RWPE2 (cell line): Measurements from ENCODE around the gene GREB1L.

ENCODE experiments used
- ATAC-seq: fragments of 200-7000 bp; cut with Tn5 transposase; 3 replicates; pipeline ENCODE4 v1.9.1; 2021; ENCODE audit warnings: low read depth
- DNase-seq: peaks from one replicate; pipeline ENCODE4 v3.0.0-alpha.2; 2020; ENCODE audit warnings: low spot score
- H3K27ac ChIP-seq: fragments of 450-650 bp; 2 replicates; pipeline ENCODE4 v1.5.1; 2017; ENCODE audit warnings: mild to moderate bottlenecking; ENCODE audit not compliant: poor library complexity, severe bottlenecking
- H3K27me3 ChIP-seq: fragments of 250-450 bp; sonication (Bioruptor Pico); 2 replicates; pipeline ENCODE4 v1.5.1; 2021; ENCODE audit warnings: mild to moderate bottlenecking, moderate library complexity; ENCODE audit not compliant: insufficient read depth, poor library complexity, severe bottlenecking
- H3K36me3 ChIP-seq: fragments of 250-450 bp; sonication (Bioruptor Pico); 2 replicates; pipeline ENCODE4 v1.5.1; 2020; ENCODE audit warnings: low read depth, mild to moderate bottlenecking, moderate library complexity
- H3K4me1 ChIP-seq: fragments of 250-450 bp; sonication (Bioruptor Pico); 2 replicates; pipeline ENCODE4 v1.5.1; 2021; ENCODE audit warnings: mild to moderate bottlenecking, moderate library complexity; ENCODE audit not compliant: insufficient read depth, poor library complexity, severe bottlenecking
- H3K4me3 ChIP-seq: fragments of 250-450 bp; sonication (Bioruptor Pico); 2 replicates; pipeline ENCODE4 v1.5.1; 2021; ENCODE audit warnings: mild to moderate bottlenecking, moderate library complexity; ENCODE audit not compliant: severe bottlenecking
- H3K9me3 ChIP-seq: fragments of 250-450 bp; sonication (Bioruptor Pico); 2 replicates; pipeline ENCODE4 v1.5.1; 2021; ENCODE audit warnings: mild to moderate bottlenecking, moderate library complexity; ENCODE audit not compliant: severe bottlenecking
- TF ChIP-seq, protein P1 (sequence below): fragments of 450-650 bp; IDR thresholded peaks from one replicate; pipeline ENCODE4 v1.5.1; 2017; ENCODE audit warnings: mild to moderate bottlenecking, moderate library complexity; ENCODE audit not compliant: poor library complexity, severe bottlenecking

Gene GREB1L

DNA sequence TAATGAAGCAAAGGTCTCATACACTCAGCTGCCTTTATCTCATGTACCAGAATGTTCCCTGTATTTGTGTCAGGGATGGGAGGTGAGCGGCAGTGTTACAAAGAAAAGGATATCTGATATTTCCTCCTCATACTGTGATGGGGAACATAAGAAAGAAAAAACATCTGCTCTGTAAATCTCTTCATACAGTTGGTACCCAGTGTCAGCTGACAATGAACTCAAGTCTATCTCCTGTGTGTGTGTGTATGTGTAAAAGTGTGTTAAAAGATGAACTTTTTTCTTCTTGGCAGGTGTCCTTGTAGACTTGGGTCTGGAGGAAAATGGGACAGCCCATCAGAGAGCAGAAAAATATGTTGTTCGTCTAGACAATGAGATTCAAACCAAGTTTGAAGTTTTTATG lies 230.7 kb downstream of the GREB1L start:
- DNase-seq (no peak), ATAC-seq (no peak)
- Histone ChIP-seq H3K4me1 (no peaks in the 10 kb centered on the region), H3K36me3 (no peaks in the 10 kb centered on the region), H3K9me3 (no peaks in the 10 kb centered on the region), H3K27ac (no peak overlapping the region), H3K27me3 (no peaks in the 10 kb centered on the region), H3K4me3 (no peak overlapping the region)
- TF ChIP-seq, protein P1, sequence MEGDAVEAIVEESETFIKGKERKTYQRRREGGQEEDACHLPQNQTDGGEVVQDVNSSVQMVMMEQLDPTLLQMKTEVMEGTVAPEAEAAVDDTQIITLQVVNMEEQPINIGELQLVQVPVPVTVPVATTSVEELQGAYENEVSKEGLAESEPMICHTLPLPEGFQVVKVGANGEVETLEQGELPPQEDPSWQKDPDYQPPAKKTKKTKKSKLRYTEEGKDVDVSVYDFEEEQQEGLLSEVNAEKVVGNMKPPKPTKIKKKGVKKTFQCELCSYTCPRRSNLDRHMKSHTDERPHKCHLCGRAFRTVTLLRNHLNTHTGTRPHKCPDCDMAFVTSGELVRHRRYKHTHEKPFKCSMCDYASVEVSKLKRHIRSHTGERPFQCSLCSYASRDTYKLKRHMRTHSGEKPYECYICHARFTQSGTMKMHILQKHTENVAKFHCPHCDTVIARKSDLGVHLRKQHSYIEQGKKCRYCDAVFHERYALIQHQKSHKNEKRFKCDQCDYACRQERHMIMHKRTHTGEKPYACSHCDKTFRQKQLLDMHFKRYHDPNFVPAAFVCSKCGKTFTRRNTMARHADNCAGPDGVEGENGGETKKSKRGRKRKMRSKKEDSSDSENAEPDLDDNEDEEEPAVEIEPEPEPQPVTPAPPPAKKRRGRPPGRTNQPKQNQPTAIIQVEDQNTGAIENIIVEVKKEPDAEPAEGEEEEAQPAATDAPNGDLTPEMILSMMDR: no peak

GRCh38 chr18:21474621-21475020 lies 232.6 kb downstream of the GREB1L start:
- TF ChIP-seq, protein P1: no peak
- Histone ChIP-seq H3K27me3 (no peaks in the 10 kb centered on the region), H3K4me3 (no peak overlapping the region), H3K27ac (no peak overlapping the region), H3K36me3 (no peaks in the 10 kb centered on the region), H3K4me1 (no peaks in the 10 kb centered on the region), H3K9me3 (no peaks in the 10 kb centered on the region)
- ATAC-seq (no peak), DNase-seq (no peak)

DNA sequence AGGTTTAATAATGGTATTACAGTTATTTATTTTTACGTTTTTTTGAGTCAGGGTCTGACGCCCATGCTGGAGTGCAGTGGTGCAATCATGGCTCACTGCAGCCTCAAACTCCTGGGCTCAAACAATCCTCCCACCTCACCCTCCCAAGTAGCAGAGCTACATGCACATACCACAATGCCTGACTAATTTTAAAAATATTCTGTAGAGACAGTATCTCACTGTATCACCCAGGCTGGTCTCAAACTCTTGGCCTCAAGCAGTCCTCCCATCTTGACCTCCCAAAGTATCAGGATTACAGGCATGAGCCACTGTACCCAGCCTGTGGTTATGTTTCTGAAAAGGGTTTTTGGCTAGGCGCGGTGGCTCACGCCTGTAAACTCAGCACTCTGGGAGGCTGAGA lies 237.7 kb downstream of the GREB1L start:
- H3K4me1 ChIP-seq: no peaks in the 10 kb centered on the region
- TF ChIP-seq, protein P1: no peak
- no peak overlapping the region for H3K4me3 ChIP-seq
- DNase-seq (no peak), ATAC-seq (no peak)
- H3K36me3 ChIP-seq: no peaks in the 10 kb centered on the region
- no peaks in the 10 kb centered on the region for H3K9me3 ChIP-seq
- no peaks in the 10 kb centered on the region for H3K27me3 ChIP-seq
- H3K27ac ChIP-seq: no peak overlapping the region

DNA sequence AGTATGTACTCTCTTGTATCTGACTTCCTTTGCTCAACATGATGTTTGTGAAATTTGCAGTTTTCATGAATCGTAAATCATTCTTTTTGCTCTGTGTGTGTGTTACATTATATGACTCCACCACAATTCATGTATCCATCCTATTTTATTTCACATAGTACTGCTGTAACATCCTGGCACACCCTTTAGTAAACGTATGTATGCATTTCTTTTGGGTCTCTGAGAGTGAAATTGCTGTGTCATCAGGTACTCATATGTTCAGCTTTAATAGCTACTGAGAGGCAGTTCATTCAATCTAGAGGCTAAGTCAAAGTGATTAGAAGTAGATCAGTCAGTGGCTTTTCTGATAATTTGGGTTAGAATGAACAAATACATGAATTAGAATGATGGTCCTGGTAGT lies 239.7 kb downstream of the GREB1L start:
- Histone ChIP-seq H3K36me3 (no peaks in the 10 kb centered on the region), H3K9me3 (no peaks in the 10 kb centered on the region), H3K27me3 (no peaks in the 10 kb centered on the region), H3K4me3 (no peak overlapping the region), H3K4me1 (peaks cover 7% of the 10 kb centered on the region), H3K27ac (no peak overlapping the region)
- DNase-seq (no peak), ATAC-seq (no peak)
- TF ChIP-seq, protein P1: no peak

- Histone ChIP-seq H3K27me3 (no peaks in the 10 kb centered on the region), H3K27ac (no peak overlapping the region), H3K36me3 (no peaks in the 10 kb centered on the region), H3K4me1 (peaks cover 7% of the 10 kb centered on the region), H3K4me3 (no peak overlapping the region), H3K9me3 (no peaks in the 10 kb centered on the region)
- no peak for ATAC-seq
- DNase-seq: no peak
- TF ChIP-seq, protein P1: no peak
Observed at GRCh38 chr18:21483051-21483450, 241.0 kb downstream of the GREB1L start.
